Ishikawa (cell line): Measurements from ENCODE around the gene MAP6.

Experiments used
- CEBPB ChIP-seq: IDR thresholded peaks from 2 replicates; pipeline ENCODE4 v1.6.1; 2012
- EP300 ChIP-seq: IDR thresholded peaks from 2 replicates; pipeline ENCODE4 v1.6.1; 2012; ENCODE audit warnings: borderline replicate concordance
- FOXM1 ChIP-seq: IDR thresholded peaks from 2 replicates; pipeline ENCODE4 v1.6.1; 2012; ENCODE audit warnings: low read depth, borderline replicate concordance
- MAX ChIP-seq: IDR thresholded peaks from 2 replicates; pipeline ENCODE4 v1.6.1; 2012
- NFIC ChIP-seq: IDR thresholded peaks from 2 replicates; pipeline ENCODE4 v1.6.1; 2012
- RAD21 ChIP-seq: IDR thresholded peaks from 2 replicates; pipeline ENCODE4 v1.6.1; 2012; ENCODE audit warnings: low read depth
- TAF1 ChIP-seq: IDR thresholded peaks from 2 replicates; pipeline ENCODE4 v1.6.1; 2012; ENCODE audit warnings: low read depth, mild to moderate bottlenecking
- TCF12 ChIP-seq: IDR thresholded peaks from 2 replicates; pipeline ENCODE4 v1.6.1; 2012; ENCODE audit warnings: low read depth
- YY1 ChIP-seq: IDR thresholded peaks from 2 replicates; pipeline ENCODE4 v1.6.1; 2012; ENCODE audit warnings: low read depth
- ZBTB7A ChIP-seq: IDR thresholded peaks from 2 replicates; pipeline ENCODE4 v1.6.1; 2012; ENCODE audit warnings: low read depth
- TF ChIP-seq, protein P1 (sequence below): IDR thresholded peaks from 2 replicates; pipeline ENCODE4 v1.6.1; 2012; ENCODE audit warnings: low read depth, mild to moderate bottlenecking

DNA sequence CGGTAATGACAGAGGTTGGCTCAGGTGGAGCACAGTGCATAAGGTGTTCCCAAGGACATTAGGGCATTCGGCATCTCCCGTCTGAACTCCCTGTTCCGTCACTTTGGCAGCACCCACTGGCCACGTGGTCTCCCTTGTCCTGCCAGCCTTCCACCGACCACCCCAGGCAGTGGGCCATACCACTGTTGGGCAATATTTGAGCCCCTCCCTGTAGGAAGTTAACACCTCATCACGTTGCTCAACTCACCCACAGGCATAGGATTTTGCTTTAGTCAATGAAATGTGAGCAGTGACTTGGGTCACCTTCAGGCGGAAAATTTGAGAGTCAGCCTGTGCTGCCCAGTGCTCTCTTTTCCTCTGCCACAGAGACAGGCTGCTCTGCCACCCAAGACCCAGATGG, 62.7 kb downstream of the MAP6 start:
- TF ChIP-seq, protein P1, sequence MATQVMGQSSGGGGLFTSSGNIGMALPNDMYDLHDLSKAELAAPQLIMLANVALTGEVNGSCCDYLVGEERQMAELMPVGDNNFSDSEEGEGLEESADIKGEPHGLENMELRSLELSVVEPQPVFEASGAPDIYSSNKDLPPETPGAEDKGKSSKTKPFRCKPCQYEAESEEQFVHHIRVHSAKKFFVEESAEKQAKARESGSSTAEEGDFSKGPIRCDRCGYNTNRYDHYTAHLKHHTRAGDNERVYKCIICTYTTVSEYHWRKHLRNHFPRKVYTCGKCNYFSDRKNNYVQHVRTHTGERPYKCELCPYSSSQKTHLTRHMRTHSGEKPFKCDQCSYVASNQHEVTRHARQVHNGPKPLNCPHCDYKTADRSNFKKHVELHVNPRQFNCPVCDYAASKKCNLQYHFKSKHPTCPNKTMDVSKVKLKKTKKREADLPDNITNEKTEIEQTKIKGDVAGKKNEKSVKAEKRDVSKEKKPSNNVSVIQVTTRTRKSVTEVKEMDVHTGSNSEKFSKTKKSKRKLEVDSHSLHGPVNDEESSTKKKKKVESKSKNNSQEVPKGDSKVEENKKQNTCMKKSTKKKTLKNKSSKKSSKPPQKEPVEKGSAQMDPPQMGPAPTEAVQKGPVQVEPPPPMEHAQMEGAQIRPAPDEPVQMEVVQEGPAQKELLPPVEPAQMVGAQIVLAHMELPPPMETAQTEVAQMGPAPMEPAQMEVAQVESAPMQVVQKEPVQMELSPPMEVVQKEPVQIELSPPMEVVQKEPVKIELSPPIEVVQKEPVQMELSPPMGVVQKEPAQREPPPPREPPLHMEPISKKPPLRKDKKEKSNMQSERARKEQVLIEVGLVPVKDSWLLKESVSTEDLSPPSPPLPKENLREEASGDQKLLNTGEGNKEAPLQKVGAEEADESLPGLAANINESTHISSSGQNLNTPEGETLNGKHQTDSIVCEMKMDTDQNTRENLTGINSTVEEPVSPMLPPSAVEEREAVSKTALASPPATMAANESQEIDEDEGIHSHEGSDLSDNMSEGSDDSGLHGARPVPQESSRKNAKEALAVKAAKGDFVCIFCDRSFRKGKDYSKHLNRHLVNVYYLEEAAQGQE: no peak
- no peak for TF ChIP-seq YY1
- TF ChIP-seq RAD21: no peak
- TF ChIP-seq FOXM1: no peak
- TF ChIP-seq TAF1: no peak
- no peak for TF ChIP-seq CEBPB
- no peak for TF ChIP-seq EP300
- no peak for TF ChIP-seq NFIC
- TF ChIP-seq TCF12: no peak
- TF ChIP-seq MAX: no peak
- TF ChIP-seq ZBTB7A: no peak
